NB4 (cell line): ENCODE data around the gene CCL22.

Experiments
- CTCF ChIP-seq: IDR thresholded peaks from one replicate; pipeline ENCODE4 v1.5.1; 2012; ENCODE audit warnings: low read depth, low read length
- MAX ChIP-seq: IDR thresholded peaks from 2 replicates; pipeline ENCODE4 v1.6.1; 2011; ENCODE audit warnings: low read depth, low read length
- MYC ChIP-seq: IDR thresholded peaks from 2 replicates; pipeline ENCODE4 v1.6.1; 2011; ENCODE audit warnings: low read depth, low read length
- POLR2A ChIP-seq: IDR thresholded peaks from 2 replicates; pipeline ENCODE4 v1.6.1; 2011; ENCODE audit warnings: mild to moderate bottlenecking; ENCODE audit not compliant: insufficient read length; ENCODE audit errors: extremely low read depth

- no peak for TF ChIP-seq CTCF
- TF ChIP-seq MYC = no peak
- TF ChIP-seq POLR2A = no peak
- TF ChIP-seq MAX = no peak
Observed at GRCh38 chr16:57355898-57356414, 2.6 kb upstream of the CCL22 start.
